K562 (cell line): ENCODE data around the gene GFOD1. TPM values are rescaled to one million over a fixed set of nuclear protein-coding genes. Genes with fewer than 3 reads are reported as not detected.

ENCODE experiments used
- ATAC-seq: fragments of 200-7000 bp; cut with Tn5 transposase; 3 replicates; pipeline ENCODE4 v1.9.1; 2020; ENCODE audit warnings: moderate library complexity
- BruUV-seq: library from RNA; stranded (reverse); fragments of 400-500 nt; replicated peaks from 2 replicates; lab custom pipeline; 2021; lab: Mats Ljungman, UMichigan
- CTCF ChIA-PET: fragments of 300-600 bp; formaldehyde crosslinking; extraction: SDS; loops from one replicate; lab custom pipeline; 2021; ENCODE audit warnings: low intra/inter-chr PET ratio; lab: Yijun Ruan, JAX
- POLR2A ChIA-PET: fragments of 300-600, 350-650 bp; sonication (Branson Sonifier 250); formaldehyde crosslinking; extraction: SDS; loops from one replicate; lab custom pipeline; 2021; ENCODE audit warnings: antibody characterized with exemption, inconsistent platforms; lab: Yijun Ruan, JAX
- DNase-seq, 4 experiments: peaks; one replicate each; pipeline versions ENCODE4 v3.0.0 to v3.0.0-alpha.2; 2011 to 2018; ENCODE audit warnings: low spot score in 3 of 4, mixed read lengths in 3 of 4; ENCODE audit errors: extremely low read depth in 1 of 4
- FAIRE-seq: peaks from 2 replicates; lab custom pipeline; 2011; peaks lifted over from hg19 to GRCh38; lab: Jason Lieb, UNC
- H2AFZ ChIP-seq: 2 replicates; pipeline ENCODE4 v1.6.0; 2011; ENCODE audit warnings: low read depth, low read length, control low read depth, inconsistent platforms
- H3K27ac ChIP-seq: fragments of 200-600 bp; 3 replicates; pipeline ENCODE4 v1.8.0; 2011; ENCODE audit warnings: low read depth, mild to moderate bottlenecking, control low read depth, inconsistent platforms, low read length, moderate library complexity, mixed read lengths; ENCODE audit errors: extremely low read depth
- H3K27me3 ChIP-seq, 2 experiments: fragments of 300-600 bp in 1 of 2; 2 replicates in 1 of 2; 3 replicates in 1 of 2; pipeline versions ENCODE4 v1.6.0 to v1.8.0; 2011; ENCODE audit warnings: inconsistent platforms in 2 of 2, low read length in 2 of 2, mild to moderate bottlenecking in 1 of 2, mixed read lengths in 1 of 2, moderate library complexity in 1 of 2; ENCODE audit not compliant: control insufficient read depth in 2 of 2, insufficient read depth in 2 of 2
- H3K36me3 ChIP-seq: fragments of 300-600 bp; 3 replicates; pipeline ENCODE4 v1.8.0; 2011; ENCODE audit warnings: mild to moderate bottlenecking, low read length, inconsistent platforms; ENCODE audit not compliant: control insufficient read depth, insufficient read depth
- H3K4me1 ChIP-seq, 2 experiments: fragments of 200-600 bp in 1 of 2; replicated peaks in 1 of 2; 2 replicates in 1 of 2; 3 replicates in 1 of 2; pipeline versions ENCODE4 v1.5.1 to v1.8.0; 2011; ENCODE audit warnings: inconsistent platforms in 2 of 2, low read length in 2 of 2, mild to moderate bottlenecking in 1 of 2, mixed read lengths in 1 of 2, moderate library complexity in 1 of 2; ENCODE audit not compliant: control insufficient read depth in 2 of 2, insufficient read depth in 2 of 2
- H3K4me2 ChIP-seq: 2 replicates; pipeline ENCODE4 v1.6.1; 2011; ENCODE audit warnings: low read length, control low read depth, inconsistent platforms, mixed read lengths; ENCODE audit not compliant: insufficient read depth
- H3K4me3 ChIP-seq: fragments of 200-600 bp; sonication (generic), shearing (Covaris generic); 2 replicates; pipeline ENCODE4 v1.5.1; 2016; ENCODE audit warnings: control low read depth, inconsistent platforms
- H3K79me2 ChIP-seq: fragments of 200-600 bp; 3 replicates; pipeline ENCODE4 v1.8.0; 2011; ENCODE audit warnings: low read length, inconsistent platforms; ENCODE audit not compliant: control insufficient read depth, insufficient read depth
- H3K9ac ChIP-seq, 2 experiments: 2 replicates each; pipeline versions ENCODE4 v1.6.0 to v1.6.1; 2011; ENCODE audit warnings: low read depth in 2 of 2, low read length in 2 of 2, control low read depth in 1 of 2, inconsistent platforms in 1 of 2, mild to moderate bottlenecking in 1 of 2, mixed read lengths in 1 of 2; ENCODE audit not compliant: insufficient read depth in 1 of 2
- H3K9me1 ChIP-seq: one replicate; pipeline ENCODE4 v1.6.0; 2011; ENCODE audit warnings: inconsistent platforms, mild to moderate bottlenecking, low read length, moderate library complexity; ENCODE audit not compliant: control insufficient read depth, insufficient read depth
- H3K9me3 ChIP-seq: replicated peaks from 2 replicates; pipeline ENCODE4 v1.5.1; 2011; ENCODE audit warnings: low read depth, low read length, inconsistent platforms; ENCODE audit not compliant: control insufficient read depth, insufficient read depth
- H4K20me1 ChIP-seq: replicated peaks from 2 replicates; pipeline ENCODE4 v1.6.1; 2011; ENCODE audit warnings: low read length, inconsistent platforms, mixed read lengths; ENCODE audit not compliant: control insufficient read depth, insufficient read depth
- CBX2 ChIP-seq: fragments of 200-600 bp; sonication (generic); IDR thresholded peaks from one replicate; pipeline ENCODE4 v1.6.1; 2012; ENCODE audit warnings: mild to moderate bottlenecking, low read length, inconsistent platforms; ENCODE audit not compliant: insufficient read depth, poor library complexity, severe bottlenecking
- COPS2 ChIP-seq: fragments of 450-650 bp; conservative IDR thresholded peaks from 2 replicates; pipeline ENCODE4 v1.6.1; 2016; ENCODE audit warnings: mild to moderate bottlenecking, moderate library complexity
- DPF2 ChIP-seq: fragments of 450-650 bp; IDR thresholded peaks from 2 replicates; pipeline ENCODE4 v1.6.1; 2016
- ELF1 ChIP-seq: fragments of 200-800 bp; sonication (Bioruptor generic); IDR thresholded peaks from 2 replicates; pipeline ENCODE4 v1.6.1; 2016; ENCODE audit warnings: missing genetic modification characterization, missing compliant biosample characterization
- FOXK2 ChIP-seq, 2 experiments: fragments of 450-650 bp; IDR thresholded peaks in 1 of 2; conservative IDR thresholded peaks in 1 of 2; 2 replicates each; pipeline ENCODE4 v1.6.1; 2016; ENCODE audit warnings: low read depth in 2 of 2, mild to moderate bottlenecking in 1 of 2
- HBP1 ChIP-seq: fragments of 450-650 bp; formaldehyde crosslinking; IDR thresholded peaks from 2 replicates; pipeline ENCODE4 v1.4.0; 2022; ENCODE audit warnings: missing genetic modification characterization
- HDAC1 ChIP-seq, 2 experiments: fragments of 450-650 bp; IDR thresholded peaks; 2 replicates each; pipeline ENCODE4 v1.6.1; 2016 to 2017; ENCODE audit warnings: inconsistent platforms in 1 of 2, mild to moderate bottlenecking in 1 of 2, moderate library complexity in 1 of 2
- JUNB ChIP-seq: fragments of 450-650 bp; formaldehyde crosslinking; conservative IDR thresholded peaks from 2 replicates; pipeline ENCODE4 v1.4.0; 2020; ENCODE audit warnings: mild to moderate bottlenecking
- MEIS2 ChIP-seq: fragments of 450-650 bp; IDR thresholded peaks from 2 replicates; pipeline ENCODE4 v1.6.1; 2014; ENCODE audit warnings: mild to moderate bottlenecking; ENCODE audit not compliant: partially characterized antibody
- PHF21A ChIP-seq: fragments of 450-650 bp; IDR thresholded peaks from 2 replicates; pipeline ENCODE4 v1.6.1; 2017; ENCODE audit warnings: low read depth, borderline replicate concordance
- POLR2B ChIP-seq: fragments of 450-650 bp; IDR thresholded peaks from 2 replicates; pipeline ENCODE4 v1.6.1; 2018; ENCODE audit warnings: low read depth; ENCODE audit not compliant: partially characterized antibody
- PREB ChIP-seq: sonication (generic); formaldehyde crosslinking; IDR thresholded peaks from 2 replicates; pipeline ENCODE4 v1.8.1; 2023; ENCODE audit warnings: mild to moderate bottlenecking, missing genetic modification reagents
- SIRT6 ChIP-seq: IDR thresholded peaks from one replicate; pipeline ENCODE4 v1.6.1; 2012; ENCODE audit warnings: low read depth, mild to moderate bottlenecking, control low read depth, inconsistent platforms, low read length, moderate library complexity
- SP1 ChIP-seq: sonication (generic); formaldehyde crosslinking; IDR thresholded peaks from 2 replicates; pipeline ENCODE4 v1.8.1; 2022; ENCODE audit warnings: mild to moderate bottlenecking, missing genetic modification reagents
- SREBF1 ChIP-seq: fragments of 150-350 bp; IDR thresholded peaks from 2 replicates; pipeline ENCODE4 v1.6.1; 2014; ENCODE audit warnings: antibody characterized with exemption, low read depth, low read length, borderline replicate concordance
- SRSF7 ChIP-seq: fragments of 200-400 bp; formaldehyde crosslinking; optimal IDR thresholded peaks from 2 replicates; pipeline ENCODE3; 2017; ENCODE audit warnings: mild to moderate bottlenecking, low read depth, low read length
- USF1 ChIP-seq: sonication (generic); formaldehyde crosslinking; IDR thresholded peaks from 2 replicates; pipeline ENCODE4 v1.9.0; 2022; ENCODE audit warnings: mild to moderate bottlenecking, missing genetic modification reagents
- WHSC1 ChIP-seq: IDR thresholded peaks from one replicate; pipeline ENCODE4 v1.6.1; 2012; ENCODE audit warnings: low read length, control low read depth, inconsistent platforms
- XRCC3 ChIP-seq: fragments of 450-650 bp; IDR thresholded peaks from 2 replicates; pipeline ENCODE4 v1.6.1; 2017; ENCODE audit warnings: mild to moderate bottlenecking, moderate library complexity
- YBX1 ChIP-seq: fragments of 450-650 bp; IDR thresholded peaks from 2 replicates; pipeline ENCODE4 v1.7.1; 2016; ENCODE audit warnings: mild to moderate bottlenecking
- ZNF217 ChIP-seq: sonication (generic); formaldehyde crosslinking; IDR thresholded peaks from 2 replicates; pipeline ENCODE4 v1.8.0; 2022; ENCODE audit warnings: mild to moderate bottlenecking, missing genetic modification reagents
- WGBS: fragments of 100-300 bp; shearing (Covaris generic); methylation state at CpG from one replicate; pipeline ENCODE4 v1.1.6; 2016; ENCODE audit warnings: low coverage, mixed read lengths; ENCODE audit not compliant: insufficient coverage; ENCODE audit errors: missing lambda C conversion rate; 5-methylcytosine and 5-hydroxymethylcytosine counted together
- in situ Hi-C: fragments of 300-500 bp; cut with MboI; formaldehyde crosslinking; loops from 4 replicates; pipeline ENCODE4 v1.15.0; 2018; ENCODE audit warnings: inconsistent platforms, mixed read lengths
- intact Hi-C: fragments of 100-400 bp; cut with micrococcal nuclease; formaldehyde crosslinking; loops from 2 replicates; pipeline ENCODE4 v1.14.2; 2022
- polyA plus RNA-seq, 8 experiments: library from polyadenylated mRNA; depleted of rRNA in 4 of 8; stranded (reverse) in 5 of 8; unstranded in 3 of 8; fragments of >200 nt; fragmentation: Nextera tagmentation in 2 of 8; fragmentation: Illumina TruSeq in 1 of 8; extraction: Ambion mirVana in 2 of 8; extraction: Trizol in 1 of 8; gene quantifications; 2 replicates each; pipeline versions ENCODE4 v1.2.1 to v1.2.3, GENCODE V29; 2011 to 2014; ENCODE audit warnings: inconsistent platforms in 1 of 8, missing spikeins in 1 of 8
- total RNA-seq, 7 experiments: library from RNA; depleted of rRNA in 6 of 7; stranded (reverse); fragments of >200 nt in 6 of 7; fragmentation: Illumina TruSeq in 2 of 7; extraction: Trizol in 2 of 7; gene quantifications; 2 replicates each; pipeline versions ENCODE4 v1.2.1 to v1.2.3, GENCODE V29; 2011 to 2021; ENCODE audit warnings: low replicate concordance in 1 of 7

GFOD1 gene
- total and polyA plus RNA-seq, 9 of the 15 experiments (the other 6 are each of a cell fraction or from before 2014, with no cell fraction given): 3.8 to 12.0 (median 8.2) TPM

- TF ChIP-seq HBP1 (CRISPR knock-in tag) (no peak), JUNB (CRISPR knock-in tag) (no peak)
- TF ChIP-seq, all 486 proteins: peak for 0
Measured at GRCh38 chr6:13402711-13403110, 84.7 kb downstream of the GFOD1 start (continued).

GRCh38 chr6:13400772-13401171 lies 86.6 kb downstream of the GFOD1 start:
- Histone ChIP-seq H3K4me2 (no peak overlapping the region), H3K9me3 (no peaks in the 10 kb centered on the region), H3K27me3 (peaks cover 0 to 6% of the 10 kb centered on the region in 2 experiments; a peak in 1 of 5 replicates), H3K79me2 (no peaks in the 10 kb centered on the region), H3K9ac (no peak overlapping the region), H3K9me1 (peaks cover 2% of the 10 kb centered on the region), H3K36me3 (no peaks in the 10 kb centered on the region), H3K27ac (no peak overlapping the region), H4K20me1 (0 out of 2 replicates have a peak, but pooled peaks cover 2% of the 10 kb centered on the region), H3K4me1 (peaks cover 6 to 25% of the 10 kb centered on the region in 2 experiments; a peak in 4 of 5 replicates), H3K4me3 (no peak overlapping the region), H2AFZ (no peak overlapping the region)
- CTCF ChIA-PET: no interaction called here
- no peak for DNase-seq
- in situ Hi-C loops: no loop called here
- 49% methylated on average over 3 of the region's 3 CpGs for WGBS
- no peak for TF ChIP-seq COPS2
- TF ChIP-seq SREBF1: no peak
- no peak for TF ChIP-seq HDAC1 (IDR thresholded peaks at IDR 0.05)
- TF ChIP-seq PHF21A: no peak
- TF ChIP-seq SP1 (CRISPR knock-in tag): no peak
- TF ChIP-seq DPF2: no peak
- no peak for TF ChIP-seq SIRT6
- TF ChIP-seq ZNF217 (CRISPR knock-in tag): no peak
- no peak for TF ChIP-seq SRSF7
- TF ChIP-seq XRCC3: no peak
- no peak for TF ChIP-seq CBX2
- no peak for TF ChIP-seq MEIS2
- TF ChIP-seq USF1 (CRISPR knock-in tag): no peak
- no peak for TF ChIP-seq YBX1
- no peak for TF ChIP-seq WHSC1
- TF ChIP-seq PREB (CRISPR knock-in tag): no peak
- TF ChIP-seq POLR2B: no peak
- no peak for TF ChIP-seq FOXK2 (conservative IDR thresholded peaks at IDR 0.05 in 1 of 2, IDR thresholded peaks at IDR 0.05 in 1 of 2; ENCODE audit: low read depth in 2 of 2)
- no peak for TF ChIP-seq ELF1
- POLR2A ChIA-PET: no interaction called here
- intact Hi-C loops: no loop called here
- ATAC-seq: no peak
- no peak for FAIRE-seq
- BruUV-seq: no TSS peak
